Measurements from ENCODE around the gene CTSO. TPM values are rescaled to one million over a fixed set of nuclear protein-coding genes. Genes with fewer than 3 reads are reported as not detected.

Gene CTSO
- total RNA-seq, 1 donor from 2014 or later: 7.6 TPM

GRCh38 chr4:155930330-155930729, 23.3 kb downstream of the CTSO start:
- H3K4me1 Mint-ChIP-seq: peaks cover 3% of the 10 kb centered on the region
- H3K9me3 Mint-ChIP-seq: peaks cover 38% of the 10 kb centered on the region
- no peak for DNase-seq (ENCODE audit: low spot score in 2 of 2, unreplicated experiment in 2 of 2)
- H3K36me3 Mint-ChIP-seq: peaks cover 30% of the 10 kb centered on the region
- TF ChIP-seq, protein P1, sequence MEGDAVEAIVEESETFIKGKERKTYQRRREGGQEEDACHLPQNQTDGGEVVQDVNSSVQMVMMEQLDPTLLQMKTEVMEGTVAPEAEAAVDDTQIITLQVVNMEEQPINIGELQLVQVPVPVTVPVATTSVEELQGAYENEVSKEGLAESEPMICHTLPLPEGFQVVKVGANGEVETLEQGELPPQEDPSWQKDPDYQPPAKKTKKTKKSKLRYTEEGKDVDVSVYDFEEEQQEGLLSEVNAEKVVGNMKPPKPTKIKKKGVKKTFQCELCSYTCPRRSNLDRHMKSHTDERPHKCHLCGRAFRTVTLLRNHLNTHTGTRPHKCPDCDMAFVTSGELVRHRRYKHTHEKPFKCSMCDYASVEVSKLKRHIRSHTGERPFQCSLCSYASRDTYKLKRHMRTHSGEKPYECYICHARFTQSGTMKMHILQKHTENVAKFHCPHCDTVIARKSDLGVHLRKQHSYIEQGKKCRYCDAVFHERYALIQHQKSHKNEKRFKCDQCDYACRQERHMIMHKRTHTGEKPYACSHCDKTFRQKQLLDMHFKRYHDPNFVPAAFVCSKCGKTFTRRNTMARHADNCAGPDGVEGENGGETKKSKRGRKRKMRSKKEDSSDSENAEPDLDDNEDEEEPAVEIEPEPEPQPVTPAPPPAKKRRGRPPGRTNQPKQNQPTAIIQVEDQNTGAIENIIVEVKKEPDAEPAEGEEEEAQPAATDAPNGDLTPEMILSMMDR (IDR thresholded peaks at IDR 0.05; ENCODE audit: unreplicated experiment): no peak
- no peaks in the 10 kb centered on the region for H3K27me3 Mint-ChIP-seq (ENCODE audit: low read depth)
- no peak overlapping the region for H3K27ac Mint-ChIP-seq
- H3K4me3 Mint-ChIP-seq: no peak overlapping the region

- H3K27ac Mint-ChIP-seq: no peak overlapping the region
- TF ChIP-seq, protein P1 (IDR thresholded peaks at IDR 0.05; ENCODE audit: unreplicated experiment): no peak
- H3K4me3 Mint-ChIP-seq: no peak overlapping the region
- no peak for DNase-seq (ENCODE audit: low spot score in 2 of 2, unreplicated experiment in 2 of 2)
- H3K27me3 Mint-ChIP-seq (ENCODE audit: low read depth): no peaks in the 10 kb centered on the region
- H3K9me3 Mint-ChIP-seq: peaks cover 35% of the 10 kb centered on the region
- peaks cover 26% of the 10 kb centered on the region for H3K36me3 Mint-ChIP-seq
- H3K4me1 Mint-ChIP-seq: no peaks in the 10 kb centered on the region
These were observed 23.8 kb downstream of the CTSO start for GRCh38 chr4:155929833-155930232.

- Mint-ChIP-seq H3K4me3 (no peak overlapping the region), H3K27ac (no peak overlapping the region), H3K9me3 (peaks cover 17% of the 10 kb centered on the region), H3K27me3 (ENCODE audit: low read depth) (no peaks in the 10 kb centered on the region), H3K36me3 (peaks cover 10% of the 10 kb centered on the region), H3K4me1 (no peaks in the 10 kb centered on the region)
- TF ChIP-seq, protein P1 (IDR thresholded peaks at IDR 0.05; ENCODE audit: unreplicated experiment): no peak
- DNase-seq (ENCODE audit: low spot score in 2 of 2, unreplicated experiment in 2 of 2): no peak
These were observed 29.0 kb downstream of the CTSO start for GRCh38 chr4:155924637-155925036.

- no peaks in the 10 kb centered on the region for H3K27me3 Mint-ChIP-seq (ENCODE audit: low read depth)
- H3K27ac Mint-ChIP-seq: no peak overlapping the region
- no peak for DNase-seq (ENCODE audit: low spot score in 2 of 2, unreplicated experiment in 2 of 2)
- peaks cover 6% of the 10 kb centered on the region for H3K9me3 Mint-ChIP-seq
- no peaks in the 10 kb centered on the region for H3K36me3 Mint-ChIP-seq
- TF ChIP-seq, protein P1 (IDR thresholded peaks at IDR 0.05; ENCODE audit: unreplicated experiment): no peak
- H3K4me1 Mint-ChIP-seq: no peaks in the 10 kb centered on the region
- H3K4me3 Mint-ChIP-seq: no peak overlapping the region
These were observed 32.1 kb downstream of the CTSO start for GRCh38 chr4:155921597-155921996.

- peaks cover 9% of the 10 kb centered on the region for H3K9me3 Mint-ChIP-seq
- no peaks in the 10 kb centered on the region for H3K36me3 Mint-ChIP-seq
- H3K27me3 Mint-ChIP-seq (ENCODE audit: low read depth): no peaks in the 10 kb centered on the region
- no peak for DNase-seq (ENCODE audit: low spot score in 2 of 2, unreplicated experiment in 2 of 2)
- H3K4me3 Mint-ChIP-seq: peak overlapping the region; percentile 3
- TF ChIP-seq, protein P1 (IDR thresholded peaks at IDR 0.05; ENCODE audit: unreplicated experiment): no peak
- peak overlapping the region; percentile 60 for H3K27ac Mint-ChIP-seq
- H3K4me1 Mint-ChIP-seq: peaks cover 11% of the 10 kb centered on the region
These were observed 38.9 kb downstream of the CTSO start for GRCh38 chr4:155914782-155915181.

- Mint-ChIP-seq H3K27me3 (ENCODE audit: low read depth) (no peaks in the 10 kb centered on the region), H3K4me3 (no peak overlapping the region), H3K27ac (no peak overlapping the region), H3K4me1 (peaks cover 11% of the 10 kb centered on the region), H3K36me3 (no peaks in the 10 kb centered on the region), H3K9me3 (peaks cover 9% of the 10 kb centered on the region)
- TF ChIP-seq, protein P1 (IDR thresholded peaks at IDR 0.05; ENCODE audit: unreplicated experiment): no peak
- no peak for DNase-seq (ENCODE audit: low spot score in 2 of 2, unreplicated experiment in 2 of 2)
These were observed 41.8 kb downstream of the CTSO start for GRCh38 chr4:155911905-155912304.

All from mesothelial cell of epicardium (in vitro differentiated cells).